GM03348 (cell line): ENCODE measurements around the gene RBMS3.
"Not testable (repeated sequence)": the region's sequence is repeated elsewhere in the genome, so short reads cannot be mapped to it uniquely, and the experiment has no call there.

Experiments
- DNase-seq: peaks from one replicate; pipeline ENCODE4 v3.0.0; 2012; ENCODE audit warnings: low spot score

Gene RBMS3

GRCh38 chr3:29385046-29385830 lies 104.4 kb downstream of the RBMS3 start:
- DNase-seq, result peak; percentile 9

- DNase-seq, result no peak
Observed at GRCh38 chr3:29389362-29389761, 108.5 kb downstream of the RBMS3 start.

GRCh38 chr3:29392625-29393388 lies 111.9 kb downstream of the RBMS3 start:
- no peak for DNase-seq

GRCh38 chr3:29393946-29394345 lies 113.1 kb downstream of the RBMS3 start:
- DNase-seq, result not testable (repeated sequence)

- no peak for DNase-seq
Observed at GRCh38 chr3:29397406-29397805, 116.5 kb downstream of the RBMS3 start.

GRCh38 chr3:29398787-29399186 lies 117.9 kb downstream of the RBMS3 start:
- DNase-seq, result no peak

GRCh38 chr3:29406291-29406832 lies 125.5 kb downstream of the RBMS3 start:
- no peak for DNase-seq

GRCh38 chr3:29408676-29409075 lies 127.8 kb downstream of the RBMS3 start:
- no peak for DNase-seq

- DNase-seq, result peak; percentile 15
Observed at GRCh38 chr3:29409409-29409808, 128.5 kb downstream of the RBMS3 start.

GRCh38 chr3:29410220-29410619 lies 129.3 kb downstream of the RBMS3 start:
- DNase-seq, result no peak

GRCh38 chr3:29410660-29411405 lies 130.0 kb downstream of the RBMS3 start:
- no peak for DNase-seq

GRCh38 chr3:29412110-29412509 lies 131.2 kb downstream of the RBMS3 start:
- DNase-seq, result no peak

- no peak for DNase-seq
Observed at GRCh38 chr3:29414468-29415224, 133.8 kb downstream of the RBMS3 start.

- no peak for DNase-seq
Observed at GRCh38 chr3:29415482-29416223, 134.8 kb downstream of the RBMS3 start.

GRCh38 chr3:29416514-29416913 lies 135.6 kb downstream of the RBMS3 start:
- no peak for DNase-seq

- DNase-seq, result peak; percentile 16
Observed at GRCh38 chr3:29420106-29420505, 139.2 kb downstream of the RBMS3 start.

GRCh38 chr3:29426302-29427226 lies 145.7 kb downstream of the RBMS3 start:
- DNase-seq, result no peak

GRCh38 chr3:29427266-29428103 lies 146.6 kb downstream of the RBMS3 start:
- DNase-seq, result peak; percentile 67
